Measurements from ENCODE around the gene EIF2D.

EIF2D gene

GRCh38 chr1:206595581-206596318, 16.5 kb downstream of the EIF2D start:
- TF ChIP-seq CTCF (IDR thresholded peaks at IDR 0.05; ENCODE audit: control insufficient read depth, insufficient read depth, low read depth, low read length, missing control alignments): no peak
- DNase-seq (ENCODE audit: low read depth): no peak
- H3K4me3 ChIP-seq (ENCODE audit: control insufficient read depth, low read depth, low read length): no peak overlapping the region

GRCh38 chr1:206593351-206593925, 18.8 kb downstream of the EIF2D start:
- H3K4me3 ChIP-seq (ENCODE audit: control insufficient read depth, low read depth, low read length): no peak overlapping the region
- no peak for TF ChIP-seq CTCF (IDR thresholded peaks at IDR 0.05; ENCODE audit: control insufficient read depth, insufficient read depth, low read depth, low read length, missing control alignments)

GRCh38 chr1:206591696-206592095, 20.6 kb downstream of the EIF2D start:
- DNase-seq (ENCODE audit: low read depth): no peak
- TF ChIP-seq CTCF (IDR thresholded peaks at IDR 0.05; ENCODE audit: control insufficient read depth, insufficient read depth, low read depth, low read length, missing control alignments): no peak
- H3K4me3 ChIP-seq (ENCODE audit: control insufficient read depth, low read depth, low read length): no peak overlapping the region

More at GRCh38 chr1:206593351-206593925, 18.8 kb downstream of the EIF2D start:
- no peak for DNase-seq (ENCODE audit: low read depth)

GRCh38 chr1:206591226-206591625, 21.0 kb downstream of the EIF2D start:
- TF ChIP-seq CTCF (IDR thresholded peaks at IDR 0.05; ENCODE audit: control insufficient read depth, insufficient read depth, low read depth, low read length, missing control alignments): no peak
- H3K4me3 ChIP-seq (ENCODE audit: control insufficient read depth, low read depth, low read length): no peak overlapping the region
- DNase-seq (ENCODE audit: low read depth): no peak

- peak; percentile 27 for TF ChIP-seq CTCF (IDR thresholded peaks at IDR 0.05; ENCODE audit: control insufficient read depth, insufficient read depth, low read depth, low read length, missing control alignments)
- H3K4me3 ChIP-seq (ENCODE audit: control insufficient read depth, low read depth, low read length): no peak overlapping the region
These were observed 22.1 kb downstream of the EIF2D start for GRCh38 chr1:206590025-206590758.

GRCh38 chr1:206589206-206589605, 23.1 kb downstream of the EIF2D start:
- H3K4me3 ChIP-seq (ENCODE audit: control insufficient read depth, low read depth, low read length): no peak overlapping the region
- peak; percentile 92 for DNase-seq (ENCODE audit: low read depth)
- no peak for TF ChIP-seq CTCF (IDR thresholded peaks at IDR 0.05; ENCODE audit: control insufficient read depth, insufficient read depth, low read depth, low read length, missing control alignments)

More at GRCh38 chr1:206590025-206590758, 22.1 kb downstream of the EIF2D start:
- DNase-seq (ENCODE audit: low read depth): no peak
